ENCODE measurements around the gene GNAS. TPM values are rescaled to one million over a fixed set of nuclear protein-coding genes. Genes with fewer than 3 reads are reported as not detected.

GNAS gene
- total RNA-seq, 1 experiment from 2014 or later = 1,936 TPM

GRCh38 chr20:58938078-58938477 is 85.6 kb downstream of the GNAS start:
- BruUV-seq (replicated peaks) = no TSS peak
- CTCF ChIA-PET = no interaction called here
- no peaks in the 10 kb centered on the region for H3K27me3 ChIP-seq (replicated peaks; ENCODE audit: control insufficient read depth, insufficient read depth, low read length)

GRCh38 chr20:58938541-58938940 is 86.0 kb downstream of the GNAS start:
- H3K9me3 Mint-ChIP-seq (ENCODE audit: unreplicated experiment) = no peaks in the 10 kb centered on the region
- no peak for DNase-seq
- BruUV-seq (replicated peaks) = no TSS peak
- no peaks in the 10 kb centered on the region for H3K4me1 ChIP-seq
- H3K9me3 ChIP-seq = 0 out of 2 replicates have a peak, but pooled peaks cover 5% of the 10 kb centered on the region
- TF ChIP-seq CTCF (IDR thresholded peaks at IDR 0.05; ENCODE audit: insufficient read depth in 1 of 2, low read depth in 1 of 2, low read length in 1 of 2, severe bottlenecking in 1 of 2, unreplicated experiment in 1 of 2) = no peak
- peaks cover 23% of the 10 kb centered on the region for H3K27me3 Mint-ChIP-seq (ENCODE audit: insufficient read depth, unreplicated experiment)
- H3K36me3 Mint-ChIP-seq (ENCODE audit: insufficient read depth, unreplicated experiment) = no peaks in the 10 kb centered on the region
- ChIA-PET POLR2A (no interaction called here), CTCF (no interaction called here)
- H3K4me3 ChIP-seq (ENCODE audit: low read depth, low read length) = no peak overlapping the region
- no peaks in the 10 kb centered on the region for H3K4me1 Mint-ChIP-seq (ENCODE audit: low read depth, unreplicated experiment)
- H3K4me3 Mint-ChIP-seq (ENCODE audit: unreplicated experiment) = no peak overlapping the region
- H3K27me3 ChIP-seq (replicated peaks; ENCODE audit: control insufficient read depth, insufficient read depth, low read length) = no peaks in the 10 kb centered on the region
- no peak overlapping the region for H3K27ac Mint-ChIP-seq (ENCODE audit: unreplicated experiment)
- intact Hi-C loops (cut with micrococcal nuclease; ENCODE audit: unreplicated experiment) = no loop called here
- no peaks in the 10 kb centered on the region for H3K36me3 ChIP-seq (ENCODE audit: control insufficient read depth, insufficient read depth, low read length)

More at GRCh38 chr20:58938078-58938477, 85.6 kb downstream of the GNAS start:
- Histone ChIP-seq H3K9me3 (0 out of 2 replicates have a peak, but pooled peaks cover 5% of the 10 kb centered on the region), H3K4me1 (no peaks in the 10 kb centered on the region), H3K4me3 (ENCODE audit: low read depth, low read length) (no peak overlapping the region), H3K36me3 (ENCODE audit: control insufficient read depth, insufficient read depth, low read length) (no peaks in the 10 kb centered on the region)
- H3K27me3 Mint-ChIP-seq (ENCODE audit: insufficient read depth, unreplicated experiment) = peaks cover 24% of the 10 kb centered on the region
- TF ChIP-seq CTCF (IDR thresholded peaks at IDR 0.05; ENCODE audit: insufficient read depth in 1 of 2, low read depth in 1 of 2, low read length in 1 of 2, severe bottlenecking in 1 of 2, unreplicated experiment in 1 of 2) = no peak
- no peaks in the 10 kb centered on the region for H3K9me3 Mint-ChIP-seq (ENCODE audit: unreplicated experiment)
- H3K27ac Mint-ChIP-seq (ENCODE audit: unreplicated experiment) = no peak overlapping the region
- no peaks in the 10 kb centered on the region for H3K4me1 Mint-ChIP-seq (ENCODE audit: low read depth, unreplicated experiment)
- no peak for DNase-seq
- intact Hi-C loops (cut with micrococcal nuclease; ENCODE audit: unreplicated experiment) = no loop called here
- H3K36me3 Mint-ChIP-seq (ENCODE audit: insufficient read depth, unreplicated experiment) = no peaks in the 10 kb centered on the region
- H3K4me3 Mint-ChIP-seq (ENCODE audit: unreplicated experiment) = no peak overlapping the region
- POLR2A ChIA-PET = no interaction called here

GRCh38 chr20:58941471-58941870 is 89.0 kb downstream of the GNAS start:
- H3K4me3 ChIP-seq (ENCODE audit: low read depth, low read length) = no peak overlapping the region
- Mint-ChIP-seq H3K4me3 (ENCODE audit: unreplicated experiment) (no peak overlapping the region), H3K36me3 (ENCODE audit: insufficient read depth, unreplicated experiment) (no peaks in the 10 kb centered on the region), H3K27ac (ENCODE audit: unreplicated experiment) (no peak overlapping the region), H3K9me3 (ENCODE audit: unreplicated experiment) (no peaks in the 10 kb centered on the region), H3K27me3 (ENCODE audit: insufficient read depth, unreplicated experiment) (peaks cover 17% of the 10 kb centered on the region), H3K4me1 (ENCODE audit: low read depth, unreplicated experiment) (peaks cover 10% of the 10 kb centered on the region)
- H3K36me3 ChIP-seq (ENCODE audit: control insufficient read depth, insufficient read depth, low read length) = no peaks in the 10 kb centered on the region
- ChIA-PET POLR2A (no interaction called here), CTCF (no interaction called here)
- H3K9me3 ChIP-seq = no peaks in the 10 kb centered on the region
- intact Hi-C loops (cut with micrococcal nuclease; ENCODE audit: unreplicated experiment) = no loop called here
- no peaks in the 10 kb centered on the region for H3K27me3 ChIP-seq (replicated peaks; ENCODE audit: control insufficient read depth, insufficient read depth, low read length)
- no peak for TF ChIP-seq CTCF (IDR thresholded peaks at IDR 0.05; ENCODE audit: insufficient read depth in 1 of 2, low read depth in 1 of 2, low read length in 1 of 2, severe bottlenecking in 1 of 2, unreplicated experiment in 1 of 2)
- no peak for DNase-seq
- BruUV-seq (replicated peaks) = no TSS peak
- peaks cover 10% of the 10 kb centered on the region for H3K4me1 ChIP-seq
